Omental fat pad (tissue), 4 donors: ENCODE data around the gene PDZD2. TPM values are rescaled to one million over a fixed set of nuclear protein-coding genes. Genes with fewer than 3 reads are reported as not detected.
"Not testable (repeated sequence)": the region's sequence is repeated elsewhere in the genome, so short reads cannot be mapped to it uniquely, and the experiment has no call there.

Experiments used
- ATAC-seq: fragments of 150-250 bp; one replicate; pipeline ENCODE4 v1.9.1; 2016; ENCODE audit warnings: mild to moderate bottlenecking, moderate library complexity; ENCODE audit not compliant: low FRiP score
- DNase-seq: peaks from one replicate; pipeline ENCODE4 v3.0.0-alpha.2; 2019; ENCODE audit warnings: low spot score
- CTCF ChIP-seq, 3 donors: fragments of 450-650 bp; IDR thresholded peaks; one replicate each; pipeline ENCODE4 v1.5.1; 2016 to 2017; ENCODE audit warnings: antibody characterized with exemption in 3 of 3, mild to moderate bottlenecking in 3 of 3, moderate library complexity in 2 of 3
- total RNA-seq, 4 donors: library from RNA; depleted of rRNA; stranded (reverse); fragments of >200 nt; gene quantifications; one replicate each; pipeline ENCODE4 v1.1.0, GENCODE V29; 2016

Gene PDZD2
- total RNA-seq, 4 donors from 2014 or later = 43.5 to 113 (median 55.7) TPM

- TF ChIP-seq CTCF (IDR thresholded peaks at IDR 0.05) = no peak
- no peak for DNase-seq
- ATAC-seq = no peak
These were observed 131.3 kb downstream of the PDZD2 start for GRCh38 chr5:31770132-31770720.

GRCh38 chr5:31770998-31771397 is 132.1 kb downstream of the PDZD2 start:
- DNase-seq = no peak
- no peak for ATAC-seq

GRCh38 chr5:31771500-31771899 is 132.6 kb downstream of the PDZD2 start:
- DNase-seq (no peak), ATAC-seq (no peak)
- TF ChIP-seq CTCF (IDR thresholded peaks at IDR 0.05) = no peak

More at GRCh38 chr5:31770998-31771397, 132.1 kb downstream of the PDZD2 start:
- no peak for TF ChIP-seq CTCF (IDR thresholded peaks at IDR 0.05)

- not testable (repeated sequence) for ATAC-seq, DNase-seq
These were observed 137.4 kb downstream of the PDZD2 start for GRCh38 chr5:31776294-31776693.

- ATAC-seq (no peak), DNase-seq (no peak)
- TF ChIP-seq CTCF (IDR thresholded peaks at IDR 0.05) = no peak
These were observed 138.2 kb downstream of the PDZD2 start for GRCh38 chr5:31776976-31777651.

GRCh38 chr5:31781772-31782171 is 142.8 kb downstream of the PDZD2 start:
- no peak for TF ChIP-seq CTCF (IDR thresholded peaks at IDR 0.05)
- ATAC-seq (no peak), DNase-seq (no peak)

GRCh38 chr5:31783086-31783645 is 144.2 kb downstream of the PDZD2 start:
- ATAC-seq (no peak), DNase-seq (no peak)
- TF ChIP-seq CTCF (IDR thresholded peaks at IDR 0.05) = no peak
